GM13977 (cell line): ENCODE measurements around the gene HMSD.

Source experiments
- DNase-seq: peaks from one replicate; pipeline ENCODE4 v3.0.0; 2012; ENCODE audit warnings: low spot score
- CTCF ChIP-seq: IDR thresholded peaks from 2 replicates; pipeline ENCODE4 v1.5.1; 2012; ENCODE audit warnings: mild to moderate bottlenecking, control low read depth; ENCODE audit not compliant: insufficient read depth; ENCODE audit errors: extremely low read depth, missing control alignments
- in situ Hi-C: fragments of 300-500 bp; cut with MboI; formaldehyde crosslinking; loops from one replicate; pipeline ENCODE4 v1.12.0; 2022; ENCODE audit warnings: low sequenced_read_pairs, low pct_unique_long_range_greater_than_20kb, mixed read lengths, inconsistent platforms; ENCODE audit not compliant: unreplicated experiment

Gene HMSD

GRCh38 chr18:63981719-63982118 lies 32.6 kb downstream of the HMSD start:
- in situ Hi-C loops: no loop called here
- DNase-seq: no peak
- no peak for TF ChIP-seq CTCF

- in situ Hi-C loops: no loop called here
- no peak for TF ChIP-seq CTCF
- DNase-seq: no peak
These were observed 33.3 kb downstream of the HMSD start for GRCh38 chr18:63982361-63982760.

- in situ Hi-C loops: no loop called here
These were observed 37.8 kb downstream of the HMSD start for GRCh38 chr18:63986885-63987284.

GRCh38 chr18:63987743-63988142 lies 38.6 kb downstream of the HMSD start:
- no peak for TF ChIP-seq CTCF
- in situ Hi-C loops: no loop called here
- no peak for DNase-seq

More at GRCh38 chr18:63986885-63987284, 37.8 kb downstream of the HMSD start:
- DNase-seq: no peak
- TF ChIP-seq CTCF: no peak

GRCh38 chr18:63992751-63993150 lies 43.6 kb downstream of the HMSD start:
- no peak for DNase-seq
- in situ Hi-C loops: no loop called here

GRCh38 chr18:63994783-63995399 lies 45.8 kb downstream of the HMSD start:
- TF ChIP-seq CTCF: peak; percentile 83
- DNase-seq: peak; percentile 58
- in situ Hi-C loops: no loop called here

More at GRCh38 chr18:63992751-63993150, 43.6 kb downstream of the HMSD start:
- TF ChIP-seq CTCF: no peak
